GM19239 (cell line): ENCODE data around the gene GRAP2.
"Not testable (repeated sequence)": the region's sequence is repeated elsewhere in the genome, so short reads cannot be mapped to it uniquely, and the experiment has no call there.

ENCODE experiments used
- DNase-seq: peaks from one replicate; pipeline ENCODE4 v3.0.0; 2011; ENCODE audit warnings: low spot score; ENCODE audit not compliant: insufficient read length
- FAIRE-seq: peaks from 2 replicates; lab custom pipeline; 2011; peaks lifted over from hg19 to GRCh38; lab: Jason Lieb, UNC

Gene GRAP2

DNA sequence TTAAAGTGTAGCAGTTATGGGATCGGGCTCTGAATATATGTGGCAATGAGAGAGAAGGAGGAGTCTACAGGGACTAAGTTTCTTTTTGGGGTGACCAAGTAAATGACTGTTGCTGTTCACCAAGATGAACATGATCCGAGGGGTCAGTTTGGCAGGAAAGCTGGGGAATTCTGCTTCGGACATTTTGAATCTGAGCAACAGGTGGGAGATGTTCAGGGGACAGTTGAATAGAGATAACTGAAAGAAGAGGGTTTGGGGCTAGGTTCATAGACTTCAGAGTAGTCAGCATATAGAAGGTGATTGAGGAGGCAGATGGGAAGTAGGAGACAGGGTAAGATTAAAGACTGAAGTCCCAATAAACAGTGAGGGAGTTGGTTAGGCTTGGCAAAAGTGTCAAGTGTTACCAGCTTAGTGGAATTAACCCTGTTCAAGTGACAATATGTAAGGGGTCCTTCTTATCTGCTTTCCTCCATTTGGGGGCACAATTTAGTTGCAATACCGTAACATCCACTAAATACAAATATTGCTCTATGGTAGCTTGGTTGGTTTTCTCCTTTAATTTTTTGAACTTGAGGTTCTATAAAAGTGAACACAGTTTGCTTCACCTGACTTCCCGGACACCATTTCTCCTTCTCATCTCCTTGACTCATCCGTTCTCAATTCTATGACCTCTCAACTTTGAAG, 4.4 kb upstream of the GRAP2 start:
- no peak for FAIRE-seq
- DNase-seq = no peak

DNA sequence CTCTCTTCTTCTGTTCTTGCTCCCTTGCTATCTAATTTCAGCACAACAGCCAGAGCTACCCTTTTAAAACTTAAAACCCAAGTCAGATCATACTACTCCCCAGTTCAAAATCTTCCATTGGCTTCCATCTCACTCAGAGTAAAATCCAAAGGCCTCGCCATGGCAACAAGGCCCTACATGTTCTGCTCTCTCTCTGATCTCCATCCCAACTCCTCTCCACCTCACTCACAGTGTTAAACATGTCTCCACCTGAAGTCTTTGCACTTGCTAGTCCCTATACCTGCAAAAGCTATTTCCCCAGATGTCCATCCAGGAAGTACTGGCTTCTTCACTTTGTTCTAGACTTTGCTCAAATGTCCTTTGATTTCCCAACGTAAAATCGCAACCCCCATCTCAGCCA, 3.0 kb upstream of the GRAP2 start:
- FAIRE-seq (no peak), DNase-seq (no peak)

DNA sequence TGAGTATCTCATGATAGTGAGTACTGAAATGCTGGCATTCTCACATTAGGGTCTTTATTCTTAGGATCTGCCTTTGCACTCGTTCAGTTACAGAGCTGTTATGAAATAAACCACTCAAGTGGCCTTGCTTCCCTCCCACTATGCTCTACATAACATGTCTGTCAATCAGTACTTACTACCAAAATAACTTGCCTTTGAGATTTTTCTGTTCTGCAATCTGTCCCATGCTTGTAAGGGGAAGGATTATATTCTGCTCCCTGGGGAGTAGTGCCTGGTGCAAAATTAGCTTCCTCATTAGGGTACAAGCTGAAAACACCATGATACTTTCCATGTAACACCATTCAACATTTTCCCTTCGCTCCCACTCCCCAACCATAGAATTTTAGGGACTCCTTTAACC, 1.9 kb upstream of the GRAP2 start:
- DNase-seq (peak; percentile 24), FAIRE-seq (peak; percentile 94)

DNA sequence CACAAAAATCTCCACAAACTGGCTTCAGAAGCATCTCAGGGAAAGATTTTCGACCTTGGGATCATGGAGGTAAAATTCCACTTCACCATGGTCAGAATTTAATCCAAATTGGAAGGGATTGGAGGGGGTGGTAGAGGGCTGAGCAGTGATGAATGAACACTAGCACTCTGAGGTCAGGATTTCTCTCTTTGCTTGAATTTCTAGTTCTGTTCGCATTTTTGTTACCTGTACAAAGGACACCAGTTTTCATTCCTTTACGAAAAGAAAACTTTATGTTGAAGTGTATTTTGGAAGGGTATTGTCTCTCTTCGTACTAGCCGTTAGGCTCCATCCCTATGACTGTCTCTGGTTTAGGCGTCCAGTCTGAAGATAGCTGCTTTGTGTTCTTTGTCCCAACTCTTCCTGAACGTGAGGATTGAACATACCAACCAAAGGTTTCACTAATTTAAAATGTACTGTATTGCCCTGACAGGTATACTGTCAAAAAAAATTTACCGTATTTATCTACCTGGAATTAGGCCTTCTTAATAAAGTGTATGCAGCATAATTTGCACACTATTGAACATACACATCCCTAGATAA, 772 bp downstream of the GRAP2 start:
- FAIRE-seq = peak; percentile 81
- no peak for DNase-seq

DNA sequence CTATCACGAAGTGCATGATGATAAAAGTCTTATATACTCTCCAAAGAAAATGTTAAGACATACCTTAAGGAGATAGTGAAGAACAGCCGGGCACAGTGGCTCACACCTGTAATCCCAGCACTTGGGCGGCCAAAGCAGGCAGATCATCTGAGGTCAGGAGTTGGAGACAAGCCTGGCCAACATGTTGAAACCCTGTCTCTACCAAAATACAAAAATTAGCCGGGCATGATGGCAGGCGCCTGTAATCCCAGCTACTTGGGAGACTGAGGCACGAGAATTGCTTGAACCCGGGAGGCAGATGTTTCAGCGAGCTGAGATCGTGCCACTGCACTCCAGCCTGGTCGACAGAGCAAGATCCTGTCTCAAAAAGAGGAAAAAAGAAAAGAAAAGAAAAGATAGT, 3.1 kb downstream of the GRAP2 start:
- FAIRE-seq, DNase-seq: not testable (repeated sequence)

DNA sequence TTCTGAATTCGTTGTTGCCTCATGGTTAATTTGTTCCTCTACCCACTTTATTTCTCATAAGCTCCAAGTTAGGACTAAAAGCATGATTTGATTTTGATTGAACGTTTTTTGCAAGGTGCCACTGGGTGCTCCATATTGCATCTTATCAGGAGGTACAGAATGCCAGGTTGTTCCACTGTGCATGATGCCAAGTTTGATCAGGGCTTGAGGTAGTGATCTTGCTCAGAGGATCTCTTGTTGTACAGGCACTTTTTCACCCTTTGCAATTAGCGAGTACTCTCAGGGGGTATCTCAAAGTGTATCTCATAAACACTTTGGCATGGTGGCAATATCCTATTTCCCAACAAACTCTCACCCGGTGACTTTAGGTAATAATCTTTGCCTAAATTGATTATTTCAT, 4.0 kb downstream of the GRAP2 start:
- no peak for DNase-seq
- FAIRE-seq = no peak

DNA sequence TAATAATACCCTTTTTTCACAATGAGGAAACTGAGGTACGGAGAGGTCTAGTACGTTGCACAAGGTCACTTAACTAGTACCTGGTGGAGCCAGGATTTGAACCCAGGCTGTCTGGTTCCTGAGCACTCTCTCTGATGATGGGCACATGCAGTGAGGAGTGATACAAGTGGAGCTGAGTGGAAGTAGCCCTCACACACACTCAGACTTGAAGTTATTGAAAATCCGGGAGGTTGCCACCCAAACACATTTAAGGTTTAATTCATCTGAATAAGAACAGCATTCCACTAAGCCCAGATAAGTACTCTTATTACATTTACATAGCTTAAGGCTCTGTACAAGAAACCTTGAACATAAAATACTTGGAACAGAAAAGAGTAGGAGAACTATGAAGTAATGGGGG, 4.8 kb downstream of the GRAP2 start:
- FAIRE-seq = no peak

DNA sequence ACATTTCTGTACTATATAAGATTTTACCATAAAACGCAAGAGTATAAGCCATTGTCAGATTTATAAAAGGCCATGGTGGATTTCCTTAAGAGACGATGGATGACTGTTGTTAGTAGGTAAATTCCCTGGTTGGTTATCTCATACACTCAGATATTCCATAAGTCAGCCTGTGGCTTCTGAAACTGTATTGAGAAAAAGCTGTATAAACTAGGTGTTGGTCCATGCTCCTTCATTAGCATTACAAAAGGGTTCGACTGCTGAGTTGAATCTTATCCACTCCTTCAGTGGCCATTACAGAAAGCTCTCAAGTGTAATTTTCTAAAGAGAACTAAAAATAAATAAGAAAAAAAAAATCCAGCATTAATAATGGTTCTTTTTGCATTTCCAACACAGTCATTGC, 5.3 kb downstream of the GRAP2 start:
- DNase-seq = no peak
- FAIRE-seq = no peak

More for the DNA sequence above, 4.8 kb downstream of the GRAP2 start:
- DNase-seq = no peak

DNA sequence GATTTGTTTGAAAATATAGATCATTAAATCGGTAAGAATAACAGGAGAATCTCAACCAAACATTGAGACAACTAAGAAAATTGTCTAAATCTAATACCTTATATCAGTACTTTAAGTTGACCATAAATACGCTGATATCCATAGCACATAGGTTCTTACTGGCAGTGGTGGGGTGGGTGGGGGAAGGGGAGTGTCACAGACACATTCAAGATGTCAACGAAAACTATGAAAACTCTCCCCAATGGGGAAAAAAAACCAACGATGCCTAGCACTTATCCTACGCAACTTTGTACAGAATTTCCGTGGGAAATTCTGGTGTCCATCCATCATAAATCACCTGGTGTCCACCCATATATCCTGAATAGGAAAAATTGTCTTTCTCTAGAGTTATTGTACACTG, 6.2 kb downstream of the GRAP2 start:
- DNase-seq (no peak), FAIRE-seq (no peak)

DNA sequence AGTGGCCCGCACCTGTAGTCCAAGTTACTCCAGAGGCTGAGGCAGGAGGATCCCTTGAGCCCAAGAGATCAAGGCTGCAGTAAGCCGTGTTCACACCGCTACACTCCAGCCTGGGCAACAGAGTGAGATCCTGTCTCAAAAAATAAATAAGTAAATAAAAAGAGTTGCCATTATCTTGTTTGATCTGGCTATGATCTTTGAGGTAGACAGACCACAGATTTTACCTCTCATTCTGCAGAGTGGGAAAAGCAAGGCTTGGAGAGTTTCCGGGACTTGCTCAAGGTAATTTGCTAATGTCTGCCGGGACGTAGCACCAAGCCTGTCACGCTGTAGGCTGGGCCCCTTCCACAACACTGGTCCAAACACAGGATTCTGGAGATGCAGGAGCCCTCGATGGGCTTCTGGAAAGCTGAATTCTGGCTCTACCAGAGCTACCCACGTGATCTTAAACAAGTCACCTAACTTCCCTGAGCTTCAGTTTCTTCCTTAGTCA, 6.8 kb downstream of the GRAP2 start:
- DNase-seq = no peak
- no peak for FAIRE-seq

DNA sequence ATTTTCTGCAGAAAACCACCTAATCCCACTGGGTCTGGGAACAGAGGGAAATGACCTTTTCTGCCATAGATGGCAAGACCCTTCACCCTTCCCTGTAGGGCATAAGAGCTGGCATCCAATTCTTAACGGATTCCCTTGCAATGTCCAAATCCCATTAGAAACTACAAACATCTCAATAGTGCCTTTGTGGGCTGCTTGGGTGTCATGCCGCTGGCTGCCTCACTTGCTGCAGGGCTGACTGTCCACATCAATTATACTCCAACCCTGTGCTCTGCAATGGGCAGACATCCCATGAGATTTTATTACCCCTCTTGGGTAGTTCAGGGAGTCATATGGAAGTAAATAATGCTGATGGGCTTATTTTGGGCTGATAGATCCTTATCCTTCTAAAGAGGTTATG, 7.3 kb downstream of the GRAP2 start:
- DNase-seq = no peak
- no peak for FAIRE-seq

DNA sequence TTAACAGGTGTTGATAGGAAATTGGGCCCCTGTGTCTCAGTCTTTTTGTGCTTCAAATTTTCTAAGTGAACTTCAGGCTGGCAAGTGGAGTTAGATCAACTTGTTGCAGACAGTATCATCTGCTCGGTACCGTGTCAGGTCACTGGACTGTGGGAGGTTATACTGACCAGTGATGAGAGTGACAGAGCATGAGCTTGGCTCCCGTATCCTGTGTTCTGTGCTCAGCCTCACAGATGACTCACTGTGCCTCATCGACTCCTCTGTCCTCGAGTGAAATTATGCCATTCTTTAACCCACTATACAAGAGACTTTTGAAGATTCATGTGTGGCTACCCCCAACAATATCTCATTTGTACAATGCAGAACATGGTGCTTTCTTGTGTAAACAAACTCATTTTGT, 7.9 kb downstream of the GRAP2 start:
- FAIRE-seq (no peak), DNase-seq (no peak)

DNA sequence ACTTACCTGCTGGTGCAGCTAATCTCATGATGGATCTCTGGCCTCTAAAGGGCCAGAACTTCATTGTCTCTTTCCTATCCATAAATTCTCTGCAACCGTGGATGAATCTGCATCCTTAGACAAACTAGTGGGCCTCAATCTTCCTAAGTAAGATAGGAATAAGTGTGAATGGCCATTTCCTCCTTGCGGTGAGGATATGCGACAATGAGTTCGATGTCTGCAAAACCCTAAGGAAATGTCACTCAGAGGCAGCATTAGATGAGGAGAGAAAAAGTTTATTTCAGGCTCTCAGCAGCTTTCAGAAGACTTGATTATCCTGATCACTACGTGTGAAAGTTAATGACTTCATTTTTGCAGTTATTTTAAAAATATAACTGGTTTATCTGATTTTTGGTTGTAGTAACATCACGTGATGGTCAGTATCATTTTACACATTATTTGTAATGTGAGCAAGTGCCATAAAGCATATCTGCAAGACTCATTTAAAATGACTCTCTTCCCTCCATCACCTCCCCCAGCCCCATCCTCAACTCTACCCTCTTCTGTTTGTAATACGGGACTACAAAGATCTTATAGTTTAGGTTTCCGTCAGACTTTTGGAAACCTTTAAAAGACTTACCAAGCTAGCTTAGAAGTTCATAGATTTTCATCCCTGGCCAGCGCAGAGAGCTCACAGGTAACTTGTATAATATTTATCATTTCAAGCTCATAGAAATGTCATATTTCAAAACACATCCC, 10.2 kb downstream of the GRAP2 start:
- DNase-seq = no peak
- no peak for FAIRE-seq

DNA sequence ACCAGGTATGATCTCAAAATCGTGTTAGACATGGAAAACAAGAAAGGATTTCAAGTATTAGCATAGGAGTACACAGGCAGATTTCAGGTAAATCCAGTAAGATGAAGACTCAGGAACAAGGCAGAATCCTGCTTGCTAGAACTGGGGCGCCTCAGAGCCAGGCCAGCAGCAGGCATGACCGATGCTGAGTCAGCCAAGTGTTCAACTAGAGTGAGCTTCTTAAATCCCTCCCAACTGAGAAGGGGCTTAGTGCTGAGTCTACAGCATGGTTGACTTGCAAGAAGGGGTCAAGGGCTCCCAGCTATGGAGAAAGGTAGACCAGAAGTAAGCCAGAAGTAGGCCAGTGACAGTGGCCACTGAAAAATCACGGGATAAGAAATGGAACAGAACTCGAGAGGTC, 12.4 kb downstream of the GRAP2 start:
- DNase-seq (no peak), FAIRE-seq (no peak)

DNA sequence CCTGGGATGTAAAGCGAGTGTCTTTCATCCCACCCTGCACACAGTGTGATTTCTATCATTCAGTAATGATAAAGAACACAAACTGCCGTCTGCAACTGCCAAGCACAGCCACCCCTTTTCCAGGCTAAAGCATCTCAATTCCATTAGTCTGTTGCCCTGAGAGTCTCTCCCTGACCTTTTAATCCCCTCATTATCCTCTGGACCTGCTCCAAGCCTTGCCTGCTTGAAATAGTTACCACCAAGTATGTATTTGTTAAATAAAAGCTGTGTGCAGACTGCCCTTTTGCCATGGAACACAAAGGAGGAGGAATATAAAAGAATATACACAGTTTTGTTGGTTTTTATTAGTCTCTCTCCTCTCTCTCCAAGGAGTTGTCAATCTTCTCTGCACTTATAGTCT, 13.0 kb downstream of the GRAP2 start:
- DNase-seq (no peak), FAIRE-seq (no peak)

DNA sequence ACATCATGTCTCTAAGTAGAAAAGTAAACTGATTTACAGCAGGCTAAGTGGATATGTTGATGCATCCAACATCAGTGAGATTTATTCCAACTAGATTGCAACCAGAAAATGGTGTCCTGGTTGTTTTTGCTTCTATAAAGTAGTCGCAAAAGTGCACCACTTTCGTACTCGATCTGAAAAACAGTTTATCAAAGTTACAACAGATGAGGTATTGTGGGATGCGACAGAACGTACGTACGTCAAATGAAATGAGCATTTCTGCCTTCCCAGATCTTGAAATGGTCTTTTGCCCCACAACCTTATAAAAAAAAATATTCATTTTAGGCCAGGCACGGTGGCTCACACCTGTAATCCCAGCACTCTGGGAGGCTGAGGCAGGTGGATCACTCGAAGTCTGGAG, 13.7 kb downstream of the GRAP2 start:
- FAIRE-seq = no peak

DNA sequence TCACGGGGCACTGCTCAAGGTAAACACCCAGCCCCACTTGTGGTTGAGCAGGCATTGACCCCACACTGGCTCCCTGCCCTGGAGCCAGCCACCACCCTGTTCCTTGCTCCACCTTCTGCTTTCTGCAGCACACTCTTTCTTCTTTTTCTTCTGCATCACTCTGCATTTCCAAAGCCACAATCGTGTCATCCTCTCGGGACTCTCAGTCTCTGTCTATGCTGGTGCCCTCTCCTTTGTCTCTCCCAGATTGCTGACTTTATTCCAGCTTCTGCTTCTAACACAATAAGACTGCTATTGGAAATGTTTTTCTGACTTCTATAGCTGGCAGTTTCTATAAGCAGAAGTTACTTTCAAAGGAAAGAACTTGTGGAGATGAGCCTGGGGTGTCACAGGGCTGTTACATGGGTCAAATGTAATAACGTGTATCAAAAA, 14.4 kb downstream of the GRAP2 start:
- no peak for DNase-seq
- FAIRE-seq = no peak

More for the DNA sequence above, 13.7 kb downstream of the GRAP2 start:
- DNase-seq = no peak

DNA sequence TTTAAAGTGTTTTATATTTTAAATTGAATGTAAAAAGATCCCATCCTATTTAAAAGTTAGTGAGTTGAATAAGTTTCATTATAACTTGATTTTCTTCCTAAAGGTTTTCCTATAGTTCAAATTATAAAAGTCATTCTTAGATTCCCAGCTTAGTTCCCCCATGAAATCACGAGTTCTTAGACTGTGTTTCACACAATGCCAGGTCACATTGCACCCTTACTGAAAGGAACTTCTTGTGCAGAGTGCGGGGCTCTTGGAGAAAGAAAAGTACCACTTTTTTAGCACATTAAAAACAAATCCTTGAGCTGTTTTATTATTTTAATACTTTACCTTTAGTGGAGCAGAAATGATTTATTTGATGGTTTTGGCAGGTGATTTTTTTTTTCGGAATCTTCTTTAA, 15.6 kb downstream of the GRAP2 start:
- no peak for FAIRE-seq
- DNase-seq = no peak

DNA sequence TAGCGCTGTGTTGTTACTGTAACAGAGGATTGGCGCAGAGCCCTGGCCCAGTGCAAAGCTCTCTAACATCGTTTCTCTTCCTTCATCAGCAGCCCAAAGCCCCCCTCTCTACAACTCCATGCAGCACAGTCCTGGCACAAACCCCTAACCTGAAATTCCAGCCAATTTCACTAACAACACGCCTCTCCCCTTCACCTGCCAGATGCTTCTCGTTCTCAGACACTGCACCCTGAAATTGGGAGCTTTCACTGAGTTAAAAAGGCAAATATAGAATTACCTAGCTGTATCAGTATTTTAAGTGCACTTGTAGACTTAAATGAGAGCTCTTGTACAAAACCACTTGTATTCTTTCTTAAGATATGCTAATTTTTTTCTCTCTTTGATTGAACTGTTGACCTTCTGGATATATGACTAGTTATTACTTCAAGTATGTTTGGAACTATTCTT, 16.3 kb downstream of the GRAP2 start:
- FAIRE-seq = no peak

DNA sequence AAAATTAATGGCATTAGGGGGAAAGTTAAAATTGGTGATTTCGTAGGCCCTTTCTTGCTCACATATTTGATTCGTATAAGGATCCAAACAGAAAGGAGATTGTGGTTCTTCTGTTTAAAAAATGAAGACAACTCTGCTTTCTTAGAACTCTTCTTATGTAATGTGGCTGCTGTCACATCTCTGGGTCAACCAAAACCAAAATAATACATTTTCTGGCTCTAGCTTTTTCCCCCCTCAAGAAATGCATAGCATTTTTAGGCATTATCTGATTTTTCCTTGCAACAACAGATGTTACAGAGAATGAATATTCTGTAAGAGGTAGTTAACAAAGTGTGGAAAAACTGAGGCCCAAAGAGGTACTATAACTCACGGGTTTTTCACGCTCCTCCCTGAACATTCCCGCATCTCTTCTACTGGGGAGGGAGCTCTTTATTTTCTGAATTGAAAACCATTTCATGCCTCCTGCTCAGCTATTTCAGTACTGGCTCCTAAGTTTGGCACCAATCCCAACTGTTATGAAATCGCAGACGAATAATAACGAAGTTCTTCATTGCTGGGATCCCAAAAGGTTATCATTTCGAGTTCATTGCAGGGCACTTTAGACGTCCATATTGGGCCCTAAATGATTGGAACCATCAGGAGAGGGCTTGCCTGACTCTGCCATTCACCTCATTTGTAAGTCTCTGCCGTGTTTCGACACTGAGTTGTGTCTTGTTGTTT, 17.1 kb downstream of the GRAP2 start:
- no peak for DNase-seq
- no peak for FAIRE-seq

More for the DNA sequence above, 16.3 kb downstream of the GRAP2 start:
- DNase-seq = no peak
